ENCODE results near the gene TFB2M.
"Not testable (repeated sequence)": the region's sequence is repeated elsewhere in the genome, so short reads cannot be mapped to it uniquely, and the experiment has no call there.

Gene TFB2M

GRCh38 chr1:246566128-246566812 lies at the start of gene TFB2M, which contains the start of gene CNST:
TSS of gene TFB2M (minus strand) at chr1:246566261. CDS start at chr1:246566138, 123 bp downstream.
TSS of gene CNST (plus strand) at chr1:246566456. CDS start at chr1:246591563, 25,107 bp downstream.
- in situ Hi-C loops (cut with HindIII; ENCODE audit: low sequenced_read_pairs), result no loop called here

DNA sequence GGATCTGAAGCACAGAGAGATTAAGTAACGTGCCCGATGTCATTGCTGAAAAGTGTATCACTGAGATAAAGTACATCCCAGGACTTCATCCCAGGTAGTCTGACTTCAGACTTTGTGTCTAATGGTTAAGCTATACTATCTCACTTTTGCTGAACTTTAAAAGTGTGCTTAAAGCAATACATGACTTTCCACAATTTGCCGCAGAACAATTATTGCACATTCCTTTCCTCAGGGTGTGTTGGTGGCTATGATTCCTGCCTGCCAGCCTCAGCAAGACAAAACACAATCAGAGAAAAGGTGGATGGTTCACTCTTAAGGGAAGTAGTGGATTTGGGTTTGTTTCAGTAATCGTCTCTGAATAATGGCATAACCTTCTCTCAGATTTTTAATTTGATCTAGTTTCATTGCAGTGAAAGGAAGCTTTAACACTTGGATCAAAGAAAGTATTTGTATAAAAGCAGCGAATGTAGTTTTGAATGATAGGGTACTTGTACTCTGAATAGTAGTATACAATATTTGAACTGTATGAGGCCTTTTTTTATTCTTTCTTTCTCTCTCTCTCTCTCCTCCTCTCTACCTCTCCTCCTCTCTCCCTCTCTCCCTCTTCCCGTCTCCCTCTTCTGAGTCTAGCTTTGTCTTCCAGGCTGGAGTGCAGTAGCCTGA lies 47.2 kb upstream of the TFB2M start:
- in situ Hi-C loops (cut with HindIII; ENCODE audit: low sequenced_read_pairs), result no loop called here

DNA sequence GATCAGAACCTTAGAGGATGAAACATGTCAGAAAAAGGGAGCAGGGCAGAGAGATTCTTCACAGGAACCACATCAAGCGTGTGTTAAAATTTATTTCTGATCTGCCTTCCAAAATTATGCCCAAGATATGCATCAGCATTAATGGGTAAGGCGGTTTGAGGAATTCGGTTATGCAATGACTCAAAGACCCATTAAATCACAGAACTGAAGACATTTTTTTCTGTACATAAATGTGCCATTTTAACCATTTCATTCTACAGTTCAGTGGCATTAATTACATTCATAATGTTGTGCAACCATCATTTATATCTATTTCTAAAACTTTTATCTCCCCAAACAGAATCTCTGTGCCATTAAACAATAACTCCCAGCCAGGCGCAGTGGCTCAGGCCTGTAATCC lies 43.6 kb upstream of the TFB2M start:
- in situ Hi-C loops (cut with HindIII; ENCODE audit: low sequenced_read_pairs), result no loop called here

DNA sequence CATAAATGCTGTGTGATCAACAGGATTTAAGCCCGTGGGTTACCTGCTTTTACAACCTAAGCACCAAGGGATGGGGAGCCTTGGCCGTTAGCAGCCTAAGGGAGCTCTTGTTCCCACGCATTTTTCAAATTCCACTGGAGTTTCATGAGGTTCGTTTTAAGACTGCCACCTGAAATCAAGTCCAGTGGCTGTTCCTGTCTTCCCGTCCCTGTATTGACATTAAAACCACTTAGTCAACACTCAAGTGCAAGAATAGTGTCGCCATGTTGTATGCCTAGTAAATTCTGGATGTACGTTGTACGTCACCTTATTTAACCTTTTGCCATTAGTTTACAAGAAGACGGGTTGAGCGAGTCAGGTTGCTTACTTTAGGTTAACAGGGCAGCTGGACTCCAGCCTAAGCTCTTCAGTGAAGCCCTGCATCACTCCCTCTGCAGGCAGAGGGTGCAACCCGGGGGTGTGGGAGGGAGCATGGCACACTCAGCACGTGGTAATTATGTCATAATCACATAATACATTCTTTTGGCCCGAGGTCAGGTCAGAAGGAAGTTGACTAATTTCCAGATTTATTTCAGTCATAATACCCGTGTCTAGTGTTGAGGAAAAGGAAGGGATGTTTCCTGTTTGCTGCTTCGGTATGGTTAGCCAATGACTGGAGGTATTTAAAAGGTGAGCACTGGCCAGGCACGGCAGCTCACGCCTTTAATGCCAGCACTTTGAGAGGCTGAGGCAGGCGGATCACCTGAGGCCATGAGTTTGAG lies 42.7 kb upstream of the TFB2M start:
- in situ Hi-C loops (cut with HindIII; ENCODE audit: low sequenced_read_pairs), result no loop called here

- in situ Hi-C loops (cut with HindIII; ENCODE audit: low sequenced_read_pairs), result no loop called here
These were observed 41.4 kb upstream of the TFB2M start for GRCh38 chr1:246607462-246607861.

- in situ Hi-C loops (cut with HindIII; ENCODE audit: low sequenced_read_pairs), result not testable (repeated sequence)
These were observed 39.2 kb upstream of the TFB2M start for GRCh38 chr1:246605231-246605630.

- in situ Hi-C loops (cut with HindIII; ENCODE audit: low sequenced_read_pairs), result no loop called here
These were observed 36.1 kb upstream of the TFB2M start for GRCh38 chr1:246602194-246602593.

- in situ Hi-C loops (cut with HindIII; ENCODE audit: low sequenced_read_pairs), result no loop called here
These were observed 34.5 kb upstream of the TFB2M start for GRCh38 chr1:246600579-246600978.

- in situ Hi-C loops (cut with HindIII; ENCODE audit: low sequenced_read_pairs), result no loop called here
These were observed 33.3 kb upstream of the TFB2M start for GRCh38 chr1:246599315-246599714.

- in situ Hi-C loops (cut with HindIII; ENCODE audit: low sequenced_read_pairs), result no loop called here
These were observed 31.9 kb upstream of the TFB2M start for GRCh38 chr1:246597971-246598370.

DNA sequence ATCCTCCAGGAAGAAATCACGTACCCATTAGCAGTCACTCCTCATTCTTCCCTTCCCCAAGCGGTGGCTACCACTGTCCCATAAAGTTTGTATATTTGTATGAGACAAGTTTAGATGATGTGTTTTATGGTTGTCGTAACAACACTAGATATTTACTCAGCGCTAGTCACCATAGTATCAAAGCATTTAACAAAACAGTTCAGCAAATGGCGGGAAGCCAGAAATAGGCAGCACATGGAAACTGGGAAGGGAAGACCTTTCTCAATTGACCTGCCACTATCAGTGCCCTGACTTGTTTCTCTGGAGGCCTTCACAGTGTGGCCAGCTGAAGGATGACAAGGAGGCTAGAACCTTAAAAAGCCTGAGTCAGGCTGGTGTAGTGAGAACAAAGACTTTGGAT lies 31.3 kb upstream of the TFB2M start:
- in situ Hi-C loops (cut with HindIII; ENCODE audit: low sequenced_read_pairs), result no loop called here

- in situ Hi-C loops (cut with HindIII; ENCODE audit: low sequenced_read_pairs), result no loop called here
These were observed 29.1 kb upstream of the TFB2M start for GRCh38 chr1:246595146-246595545.

- in situ Hi-C loops (cut with HindIII; ENCODE audit: low sequenced_read_pairs), result no loop called here
These were observed 26.6 kb upstream of the TFB2M start for GRCh38 chr1:246592695-246593094.

GRCh38 chr1:246591958-246592357 lies 25.9 kb upstream of the TFB2M start:
- in situ Hi-C loops (cut with HindIII; ENCODE audit: low sequenced_read_pairs), result no loop called here

DNA sequence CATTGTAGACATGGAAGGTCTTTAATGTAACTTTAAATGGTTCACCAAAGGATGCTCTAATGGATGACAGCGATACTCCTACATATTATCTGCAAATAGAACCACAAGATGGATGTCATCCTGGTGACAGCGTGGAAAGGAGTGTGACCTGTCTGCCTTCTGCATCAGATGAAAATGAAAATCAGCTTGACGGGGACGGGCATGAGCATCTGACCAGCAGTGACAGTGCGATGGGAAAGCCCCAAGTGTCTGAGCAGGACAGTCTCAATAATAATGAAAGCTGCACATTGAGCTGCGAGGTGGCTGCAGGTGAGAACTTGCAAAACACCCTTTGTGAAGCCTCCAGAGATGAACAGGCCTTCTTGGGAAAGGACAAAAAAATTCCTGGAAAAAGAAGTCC lies 25.4 kb upstream of the TFB2M start:
- in situ Hi-C loops (cut with HindIII; ENCODE audit: low sequenced_read_pairs), result no loop called here

DNA sequence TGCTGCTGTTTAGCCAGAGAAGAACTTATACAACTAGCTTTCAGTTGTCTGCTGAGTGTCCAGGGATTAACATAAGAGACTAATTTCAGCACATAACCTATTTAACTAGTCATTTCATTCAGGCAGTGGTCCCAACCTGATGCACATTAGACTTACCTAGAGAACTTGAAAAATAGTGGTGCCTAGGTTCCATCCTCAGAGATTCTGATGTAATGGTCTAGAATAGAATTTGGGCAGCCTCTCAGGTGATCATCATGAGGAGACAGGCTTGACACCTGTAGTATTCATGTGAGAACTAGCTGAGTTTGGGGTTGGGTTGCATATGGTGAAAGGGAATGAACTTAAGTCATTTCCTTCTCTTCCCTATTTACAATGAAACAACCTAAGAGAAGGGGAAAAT lies 25.0 kb upstream of the TFB2M start:
- in situ Hi-C loops (cut with HindIII; ENCODE audit: low sequenced_read_pairs), result no loop called here

GRCh38 chr1:246589919-246590318 lies 23.9 kb upstream of the TFB2M start:
- in situ Hi-C loops (cut with HindIII; ENCODE audit: low sequenced_read_pairs), result not testable (repeated sequence)

- in situ Hi-C loops (cut with HindIII; ENCODE audit: low sequenced_read_pairs), result no loop called here
These were observed 22.2 kb upstream of the TFB2M start for GRCh38 chr1:246588159-246588721.

DNA sequence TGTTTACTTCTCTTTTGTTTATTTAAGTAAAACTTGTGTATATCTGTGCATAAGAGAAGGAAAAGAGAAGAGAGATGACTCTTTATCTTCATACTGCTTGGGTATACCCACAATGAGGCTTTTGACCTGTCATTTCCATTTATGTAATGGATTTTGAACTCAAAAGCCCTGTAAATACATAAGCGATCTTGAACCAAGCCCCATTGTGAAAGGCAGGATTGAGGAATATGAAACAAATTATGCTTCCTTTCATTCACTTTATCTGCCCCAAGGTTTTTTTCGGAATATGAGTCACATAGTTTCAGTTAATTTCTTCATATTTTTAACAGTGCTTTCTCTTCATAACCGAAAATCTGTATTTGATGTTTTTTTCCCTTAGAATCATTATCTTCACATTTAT lies 21.5 kb upstream of the TFB2M start:
- in situ Hi-C loops (cut with HindIII; ENCODE audit: low sequenced_read_pairs), result no loop called here

DNA sequence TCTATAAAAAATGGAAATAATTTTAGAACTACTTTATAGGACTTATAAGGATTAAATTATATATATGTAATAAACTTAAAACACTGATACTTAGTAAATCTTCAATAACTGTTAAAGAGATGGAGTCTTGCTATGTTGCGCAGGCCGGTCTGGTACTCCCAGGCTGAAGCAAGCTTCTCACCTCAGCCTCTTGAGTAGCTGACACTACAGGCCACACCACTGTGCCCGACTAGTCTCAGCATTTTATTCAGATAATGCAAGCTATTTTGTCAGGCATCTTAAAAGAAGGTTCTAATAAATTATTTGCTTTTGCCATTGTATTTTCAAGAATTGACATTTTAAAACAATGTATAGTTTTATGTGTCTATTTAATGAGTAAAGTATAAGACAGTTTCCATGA lies 21.0 kb upstream of the TFB2M start:
- in situ Hi-C loops (cut with HindIII; ENCODE audit: low sequenced_read_pairs), result no loop called here

GRCh38 chr1:246583448-246584185 lies 17.6 kb upstream of the TFB2M start:
- in situ Hi-C loops (cut with HindIII; ENCODE audit: low sequenced_read_pairs), result no loop called here
